ENCODE measurements around the gene JCAD. TPM values are rescaled to one million over a fixed set of nuclear protein-coding genes. Genes with fewer than 3 reads are reported as not detected.
A peak's percentile ranks its signal among the peaks of the same experiment; 100 is the strongest.

The JCAD gene
- total and polyA plus RNA-seq, 2 of the 8 experiments (the other 6 are each of a cell fraction or from before 2014, with no cell fraction given): 0.56 to 5.2 TPM

DNA sequence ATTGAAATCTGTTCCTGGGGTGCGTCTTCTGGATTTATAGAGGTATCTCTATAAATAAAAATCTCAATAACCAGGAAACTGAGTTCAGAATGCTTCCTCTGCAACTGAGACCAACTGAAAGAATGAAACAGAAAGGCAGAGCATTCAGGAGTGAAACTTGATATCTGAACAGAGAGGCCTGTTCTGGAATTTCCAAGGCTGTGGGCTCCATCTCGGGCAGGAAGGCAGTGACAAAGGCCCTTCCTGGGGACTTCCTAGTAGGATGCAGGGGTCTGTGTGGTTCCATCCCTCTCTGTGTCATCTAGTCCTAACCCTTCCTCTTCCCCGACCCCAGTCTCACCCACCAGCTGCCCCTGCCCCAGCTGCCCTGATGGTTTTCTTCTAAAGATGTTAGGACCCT, 52.0 kb downstream of the JCAD start:
- DNase-seq (ENCODE audit: low read depth in 1 of 2, low spot score in 2 of 2): no peak
- Histone ChIP-seq H3K23me2 (ENCODE audit: low read depth, low read length) (no peaks in the 10 kb centered on the region), H2BK15ac (ENCODE audit: low read length) (no peak overlapping the region), H4K8ac (ENCODE audit: extremely low read depth, insufficient read depth, low read length) (no peak overlapping the region), H3K4me3 (ENCODE audit: extremely low read depth in 1 of 4, insufficient read depth in 2 of 4, low read depth in 3 of 4, low read length in 4 of 4) (no peak overlapping the region), H3K4me1 (replicated peaks in 1 of 4; ENCODE audit: control insufficient read depth in 3 of 4, insufficient read depth in 4 of 4, low read length in 3 of 4) (0 out of 7 replicates have a peak, but pooled peaks cover 0 to 2% (median 0%) of the 10 kb centered on the region in 4 experiments), H3K27ac (ENCODE audit: low read depth, low read length) (no peak overlapping the region), H3K79me1 (ENCODE audit: low read depth, low read length) (no peaks in the 10 kb centered on the region), H4K20me1 (replicated peaks in 1 of 2; ENCODE audit: control insufficient read depth in 1 of 2, insufficient read depth in 2 of 2, low read length in 2 of 2) (no peaks in the 10 kb centered on the region), H3K18ac (ENCODE audit: extremely low read depth, low read length) (no peak overlapping the region), H3K23ac (ENCODE audit: insufficient read length) (no peak overlapping the region), H2BK120ac (replicated peaks; ENCODE audit: low read depth, low read length) (no peak overlapping the region), H3K36me3 (ENCODE audit: control insufficient read depth in 2 of 4, insufficient read depth in 4 of 4, low read length in 3 of 4) (no peaks in the 10 kb centered on the region), H2AK5ac (ENCODE audit: low read depth, low read length) (no peak overlapping the region), H3K79me2 (ENCODE audit: control insufficient read depth in 1 of 2, insufficient read depth in 2 of 2, low read length in 2 of 2) (no peaks in the 10 kb centered on the region), H2AFZ (ENCODE audit: low read length) (0 out of 2 replicates have a peak overlapping the region, but pooled peaks have one; percentile 11), H3K56ac (replicated peaks; ENCODE audit: insufficient read length, low read depth, low read length) (no peak overlapping the region), H2BK5ac (ENCODE audit: low read depth, low read length) (no peak overlapping the region), H3K4me2 (ENCODE audit: insufficient read depth in 1 of 2, low read depth in 2 of 2, low read length in 2 of 2) (no peak overlapping the region), H3K4ac (replicated peaks; ENCODE audit: insufficient read length, low read depth, low read length) (no peak overlapping the region), H4K5ac (ENCODE audit: insufficient read length, low read depth, low read length) (no peak overlapping the region), H2BK12ac (ENCODE audit: low read depth, low read length) (no peak overlapping the region), H3K27me3 (replicated peaks in 1 of 4; ENCODE audit: control insufficient read depth in 3 of 4, extremely low read depth in 1 of 4, insufficient read depth in 3 of 4, low read length in 3 of 4) (no peaks in the 10 kb centered on the region), H3K14ac (ENCODE audit: insufficient read length) (no peak overlapping the region), H3K9ac (replicated peaks in 1 of 4; ENCODE audit: extremely low read depth in 1 of 4, low read depth in 3 of 4, low read length in 3 of 4) (no peak overlapping the region), H2BK20ac (ENCODE audit: low read length) (no peak overlapping the region), H3K9me3 (ENCODE audit: insufficient read depth in 2 of 2, low read depth in 1 of 2, low read length in 1 of 2) (no peaks in the 10 kb centered on the region), H4K91ac (replicated peaks; ENCODE audit: insufficient read length, low read length) (no peak overlapping the region)
- WGBS, 2 experiments (ENCODE audit: extremely low coverage in 1 of 2, insufficient coverage in 1 of 2, insufficient read length in 1 of 2, insufficient replicate concordance in 2 of 2, low coverage in 1 of 2, low lambda C conversion rate in 2 of 2, missing lambda C conversion rate in 1 of 2): 91% methylated on average over 2 of the region's 3 CpGs; no CpG with 5 or more reads in 1 of the 2 experiments
- POLR2A ChIA-PET (ENCODE audit: partially characterized antibody): no interaction called here
- FAIRE-seq: no peak
- CTCF ChIA-PET (ENCODE audit: partially characterized antibody): interaction anchor here (0.5 to 1.0 kb wide), 2 partner anchors 9 to 1121 kb away, joined by 3 to 4 read pairs; no protein-coding TSS in a partner anchor
- TF ChIP-seq ASH2L (IDR thresholded peaks at IDR 0.05; ENCODE audit: low read length) (no peak), GABPA (IDR thresholded peaks at IDR 0.05; ENCODE audit: borderline replicate concordance, insufficient read depth, low read length) (no peak), GTF2F1 (IDR thresholded peaks at IDR 0.05; ENCODE audit: borderline replicate concordance, low read depth, low read length) (no peak), HDAC6 (IDR thresholded peaks at IDR 0.05; ENCODE audit: low read depth, low read length) (no peak), JUN (IDR thresholded peaks at IDR 0.05; ENCODE audit: low read depth, low read length) (no peak), JUND (IDR thresholded peaks at IDR 0.05; ENCODE audit: low read length) (no peak), POU5F1 (IDR thresholded peaks at IDR 0.05; ENCODE audit: low read depth, low read length) (no peak), RAD21 (IDR thresholded peaks at IDR 0.05 in 1 of 2, conservative IDR thresholded peaks at IDR 0.05 in 1 of 2; ENCODE audit: low read depth in 2 of 2, low read length in 2 of 2) (no peak), BACH1 (IDR thresholded peaks at IDR 0.05; ENCODE audit: low read length) (no peak), KDM1A (IDR thresholded peaks at IDR 0.05; ENCODE audit: borderline replicate concordance, low read length) (no peak), POLR2AphosphoS5 (IDR thresholded peaks at IDR 0.05; ENCODE audit: low read depth, low read length) (no peak), CBX5 (IDR thresholded peaks at IDR 0.05; ENCODE audit: low read depth, low read length) (no peak)
- TF ChIP-seq, protein P1, sequence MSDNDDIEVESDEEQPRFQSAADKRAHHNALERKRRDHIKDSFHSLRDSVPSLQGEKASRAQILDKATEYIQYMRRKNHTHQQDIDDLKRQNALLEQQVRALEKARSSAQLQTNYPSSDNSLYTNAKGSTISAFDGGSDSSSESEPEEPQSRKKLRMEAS (IDR thresholded peaks at IDR 0.05): no peak
- TF ChIP-seq, protein P2, sequence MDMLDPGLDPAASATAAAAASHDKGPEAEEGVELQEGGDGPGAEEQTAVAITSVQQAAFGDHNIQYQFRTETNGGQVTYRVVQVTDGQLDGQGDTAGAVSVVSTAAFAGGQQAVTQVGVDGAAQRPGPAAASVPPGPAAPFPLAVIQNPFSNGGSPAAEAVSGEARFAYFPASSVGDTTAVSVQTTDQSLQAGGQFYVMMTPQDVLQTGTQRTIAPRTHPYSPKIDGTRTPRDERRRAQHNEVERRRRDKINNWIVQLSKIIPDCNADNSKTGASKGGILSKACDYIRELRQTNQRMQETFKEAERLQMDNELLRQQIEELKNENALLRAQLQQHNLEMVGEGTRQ (IDR thresholded peaks at IDR 0.05; ENCODE audit: low read length): no peak
